ENCODE data around the gene RHOF.

RHOF gene

DNA sequence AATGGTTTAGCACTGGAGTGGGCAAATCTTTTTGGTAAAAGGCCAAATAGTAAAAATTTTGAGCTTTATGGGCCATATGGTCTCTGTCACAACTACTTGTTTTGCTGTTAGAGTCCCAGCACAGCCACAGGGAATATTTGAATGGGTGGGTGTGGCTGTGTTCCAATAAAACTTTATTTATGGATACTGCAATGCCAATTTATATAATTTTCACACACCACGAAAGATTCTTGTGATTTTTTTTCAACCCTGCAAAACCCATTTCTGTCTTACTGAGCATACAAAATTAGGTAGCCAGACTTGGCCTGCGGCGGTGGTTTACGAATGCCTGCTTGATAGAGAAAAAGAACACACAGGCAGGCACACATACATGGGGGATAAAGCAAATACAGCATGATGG lies 52.6 kb downstream of the RHOF start:
- DNase-seq = no peak

DNA sequence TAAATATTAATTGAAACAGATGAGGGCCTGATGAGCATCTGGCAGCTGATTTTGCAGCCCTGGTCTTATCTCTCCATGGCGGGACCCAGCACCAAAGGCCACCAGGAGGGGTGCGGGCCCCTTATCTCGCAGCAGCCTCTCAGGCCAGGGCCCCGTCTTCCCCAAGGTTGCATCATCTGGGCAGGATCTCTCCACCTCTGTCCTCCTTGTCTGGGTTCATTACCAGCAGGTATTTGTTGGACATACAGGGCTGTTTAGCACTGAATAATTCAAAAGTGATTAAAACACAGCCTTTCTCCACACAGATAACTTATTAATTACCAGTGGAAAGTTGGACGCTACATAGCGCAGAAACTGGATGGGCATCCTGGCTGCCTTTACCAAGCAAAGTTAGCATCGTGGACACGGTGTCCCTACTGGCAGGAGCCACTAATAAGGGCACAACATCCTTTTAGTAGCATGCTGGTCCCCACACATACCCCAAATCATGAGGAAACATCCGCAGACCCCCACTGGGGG lies 55.1 kb downstream of the RHOF start:
- no peak for DNase-seq

DNA sequence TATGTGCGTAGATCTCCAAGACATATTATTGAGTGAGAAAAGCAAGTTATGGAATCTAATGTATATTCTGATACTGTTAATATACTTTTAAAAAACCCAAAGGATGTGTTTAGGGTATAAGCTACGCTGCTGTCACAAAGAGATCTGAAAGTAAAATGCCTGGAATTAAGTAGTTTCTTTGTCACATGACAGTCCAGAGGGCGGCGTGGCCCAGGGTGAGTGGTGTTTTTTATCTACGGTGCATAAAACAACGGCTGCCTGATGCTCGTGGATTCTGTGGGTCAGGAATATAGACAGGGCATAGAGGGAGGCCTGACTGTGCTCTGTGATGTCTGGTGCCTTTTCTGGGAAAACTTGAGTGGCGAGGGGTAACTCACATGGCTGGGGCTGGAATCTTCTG lies 59.6 kb downstream of the RHOF start:
- no peak for DNase-seq

DNA sequence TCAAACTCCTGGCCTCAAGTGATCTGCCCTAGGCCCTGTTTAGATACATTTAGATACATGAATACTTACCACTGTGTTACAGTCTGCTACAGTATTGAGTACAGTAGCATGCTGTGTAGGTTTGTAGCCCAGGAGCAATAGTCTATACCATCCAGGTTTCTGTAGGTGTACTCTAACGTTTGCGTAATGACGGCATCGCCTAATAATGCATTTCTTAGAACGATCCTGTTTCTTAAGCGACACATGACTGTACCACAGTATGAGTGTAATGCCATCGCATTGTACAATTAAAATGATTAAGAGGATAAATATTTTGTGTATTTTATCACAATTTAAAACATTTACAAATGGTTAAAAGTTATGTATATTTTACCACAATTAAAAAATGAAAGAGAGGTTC lies 62.0 kb downstream of the RHOF start:
- no peak for DNase-seq

DNA sequence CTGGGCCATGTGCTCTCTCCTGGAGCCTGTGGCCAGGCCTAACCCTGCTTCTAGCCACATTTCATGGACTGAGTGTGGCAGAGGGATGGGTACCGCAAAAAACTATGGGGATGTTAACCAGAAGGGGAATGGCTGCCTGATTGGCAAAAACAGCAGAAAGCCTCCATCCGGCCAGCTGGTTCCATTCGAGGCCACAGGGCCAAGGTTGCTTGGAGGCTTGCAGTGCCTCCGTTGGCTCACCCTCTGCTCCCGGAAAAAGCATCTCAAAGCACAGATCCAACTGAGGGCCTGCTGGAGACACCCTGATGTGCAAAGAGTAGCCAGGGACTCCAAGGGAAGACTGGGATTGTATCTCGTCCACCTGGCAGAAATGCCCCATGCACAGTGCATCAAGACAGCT lies 64.5 kb downstream of the RHOF start:
- no peak for DNase-seq

Data from NCI-H2171 (cell line).